Neural cell (in vitro differentiated cells): Measurements from ENCODE around the gene PRDM11. TPM values are rescaled to one million over a fixed set of nuclear protein-coding genes. Genes with fewer than 3 reads are reported as not detected.

Experiments used
- H2AFZ ChIP-seq: fragments of 200-600, 300-800 bp; sonication (generic), shearing (Covaris generic); 2 replicates; pipeline ENCODE4 v1.6.0; 2014; ENCODE audit warnings: low read depth, mild to moderate bottlenecking, antibody characterized with exemption, low read length, moderate library complexity
- H3F3A ChIP-seq: fragments of 200-600 bp; shearing (Covaris generic); 2 replicates; pipeline ENCODE4 v1.6.1; 2016; ENCODE audit warnings: mild to moderate bottlenecking, moderate library complexity, mixed read lengths, antibody characterized with exemption, low read length; ENCODE audit not compliant: insufficient read depth, poor library complexity, severe bottlenecking
- H3K27ac ChIP-seq: fragments of 200-600, 300-800 bp; sonication (generic), shearing (Covaris generic); 2 replicates; pipeline ENCODE4 v1.5.1; 2014; ENCODE audit warnings: mild to moderate bottlenecking, low read length, moderate library complexity
- H3K27me3 ChIP-seq: fragments of 300-800, 200-600 bp; sonication (generic), shearing (Covaris generic); 2 replicates; pipeline ENCODE4 v1.6.0; 2014; ENCODE audit warnings: mild to moderate bottlenecking, low read depth, low read length, moderate library complexity; ENCODE audit not compliant: insufficient read depth
- H3K36me3 ChIP-seq: fragments of 300-800, 200-600 bp; sonication (generic), shearing (Covaris generic); 2 replicates; pipeline ENCODE4 v1.5.1; 2014; ENCODE audit warnings: mild to moderate bottlenecking, antibody characterized with exemption, low read length, moderate library complexity; ENCODE audit not compliant: insufficient read depth
- H3K4me2 ChIP-seq: fragments of 300-800, 200-600 bp; sonication (generic), shearing (Covaris generic); 2 replicates; pipeline ENCODE4 v1.6.0; 2014; ENCODE audit warnings: mild to moderate bottlenecking, low read length
- H3K4me3 ChIP-seq: fragments of 300-800, 200-600 bp; sonication (generic), shearing (Covaris generic); 2 replicates; pipeline ENCODE4 v1.5.1; 2014; ENCODE audit warnings: mild to moderate bottlenecking, low read length, moderate library complexity
- H3K79me2 ChIP-seq: fragments of 200-600 bp; shearing (Covaris generic); replicated peaks from 2 replicates; pipeline ENCODE4 v1.6.0; 2014; ENCODE audit warnings: mild to moderate bottlenecking, low read length, moderate library complexity; ENCODE audit not compliant: insufficient read depth
- H3K9ac ChIP-seq: fragments of 300-800, 200-600 bp; sonication (generic), shearing (Covaris generic); 2 replicates; pipeline ENCODE4 v1.6.1; 2016; ENCODE audit warnings: mild to moderate bottlenecking, low read length, mixed read lengths
- H3K9me2 ChIP-seq: fragments of 200-600 bp; shearing (Covaris generic); 2 replicates; pipeline ENCODE4 v1.6.1; 2016; ENCODE audit warnings: mild to moderate bottlenecking, low read length, mixed read lengths; ENCODE audit not compliant: insufficient read depth
- H3K9me3 ChIP-seq: fragments of 200-600, 300-800 bp; sonication (generic), shearing (Covaris generic); 2 replicates; pipeline ENCODE4 v1.6.1; 2016; ENCODE audit warnings: mild to moderate bottlenecking, mixed run types, low read length, moderate library complexity, mixed read lengths
- H4K20me1 ChIP-seq: fragments of 200-600 bp; shearing (Covaris generic); 2 replicates; pipeline ENCODE4 v1.6.1; 2016; ENCODE audit warnings: mild to moderate bottlenecking, mixed run types; ENCODE audit not compliant: insufficient read depth
- EP300 ChIP-seq: fragments of 450-650 bp; conservative IDR thresholded peaks from 2 replicates; pipeline ENCODE4 v1.6.1; 2014; ENCODE audit warnings: antibody characterized with exemption, mild to moderate bottlenecking, moderate library complexity; ENCODE audit not compliant: poor library complexity, severe bottlenecking
- EZH2 ChIP-seq: fragments of 200-600, 300-800 bp; shearing (Covaris generic), sonication (generic); IDR thresholded peaks from 2 replicates; pipeline ENCODE4 v1.6.1; 2014; ENCODE audit warnings: antibody characterized with exemption, low read length, borderline replicate concordance, mild to moderate bottlenecking; ENCODE audit not compliant: insufficient read depth, poor library complexity, severe bottlenecking
- MXI1 ChIP-seq: fragments of 450-650 bp; conservative IDR thresholded peaks from 2 replicates; pipeline ENCODE4 v1.6.1; 2014; ENCODE audit warnings: antibody characterized with exemption, mild to moderate bottlenecking; ENCODE audit not compliant: poor library complexity, severe bottlenecking
- POLR2AphosphoS5 ChIP-seq: IDR thresholded peaks from 2 replicates; pipeline ENCODE4 v1.6.1; 2012
- RAD21 ChIP-seq: fragments of 450-650 bp; conservative IDR thresholded peaks from 2 replicates; pipeline ENCODE4 v1.6.1; 2014; ENCODE audit warnings: antibody characterized with exemption, mild to moderate bottlenecking, moderate library complexity
- REST ChIP-seq: IDR thresholded peaks from 2 replicates; pipeline ENCODE4 v1.6.1; 2012; ENCODE audit warnings: borderline replicate concordance
- SMC3 ChIP-seq: fragments of 450-650 bp; conservative IDR thresholded peaks from 2 replicates; pipeline ENCODE4 v1.6.1; 2014; ENCODE audit warnings: antibody characterized with exemption, mild to moderate bottlenecking, moderate library complexity; ENCODE audit not compliant: poor library complexity
- TAF1 ChIP-seq: IDR thresholded peaks from 2 replicates; pipeline ENCODE4 v1.6.1; 2012; ENCODE audit warnings: low read depth
- polyA plus RNA-seq: library from polyadenylated mRNA; depleted of rRNA; stranded (reverse); fragments of >200 nt; gene quantifications from 2 replicates; pipeline ENCODE4 v1.2.3, GENCODE V29; 2014
- TF ChIP-seq, protein P1 (sequence below): fragments of 450-650 bp; IDR thresholded peaks from 2 replicates; pipeline ENCODE4 v1.5.1; 2014; ENCODE audit warnings: antibody characterized with exemption, mild to moderate bottlenecking, moderate library complexity; ENCODE audit not compliant: poor library complexity, severe bottlenecking

The PRDM11 gene
- polyA plus RNA-seq, 1 donor from 2014 or later: 2.0 TPM

DNA sequence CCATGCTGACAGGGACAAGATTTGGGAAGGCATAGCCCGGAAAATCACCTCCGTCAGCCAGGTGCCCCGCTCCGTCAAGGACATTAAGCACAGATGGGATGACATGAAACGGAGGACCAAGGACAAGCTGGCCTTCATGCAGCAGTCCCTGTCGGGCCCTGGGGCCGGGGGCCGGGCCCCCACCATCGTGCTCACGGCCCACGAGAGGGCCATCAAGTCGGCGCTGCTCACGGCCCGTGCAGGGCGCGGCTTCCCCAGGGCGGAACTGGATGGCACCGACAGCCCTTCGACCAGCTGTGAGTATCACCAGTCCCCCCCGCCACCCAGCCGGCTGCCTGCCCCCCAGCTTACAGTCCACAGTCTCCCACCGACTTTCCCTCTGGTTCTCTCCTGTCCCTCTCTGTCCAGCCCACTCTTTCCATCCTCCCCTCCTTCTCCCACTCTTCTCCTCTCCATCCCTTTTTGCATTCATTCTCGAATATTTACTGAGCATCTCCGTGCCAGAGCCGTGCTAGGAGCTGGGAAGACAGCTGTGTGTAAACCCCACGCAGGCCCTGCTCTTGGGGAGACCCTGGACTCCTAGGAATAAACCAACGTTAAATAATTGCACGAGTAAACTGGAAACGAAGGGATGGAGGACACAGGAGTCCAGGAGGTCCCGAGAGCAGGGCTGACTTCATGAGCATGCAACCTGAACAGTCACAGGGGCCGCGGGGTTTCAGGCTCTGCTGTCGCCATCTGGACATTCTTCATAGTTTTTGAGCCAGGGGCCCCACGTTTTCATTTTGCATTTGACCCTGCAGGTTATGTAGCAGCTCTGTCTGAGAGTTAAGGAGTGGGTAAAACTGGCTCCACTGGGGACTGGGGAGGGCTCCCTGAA lies 62.8 kb downstream of the PRDM11 start:
- peak overlapping the region; percentile 50 for H3K4me3 ChIP-seq
- H3F3A ChIP-seq: no peaks in the 10 kb centered on the region
- no peaks in the 10 kb centered on the region for H3K79me2 ChIP-seq
- no peaks in the 10 kb centered on the region for H3K36me3 ChIP-seq
- TF ChIP-seq EP300 (no peak), POLR2AphosphoS5 (no peak), REST (no peak), SMC3 (no peak), RAD21 (no peak), EZH2 (no peak)
- TF ChIP-seq, protein P1, sequence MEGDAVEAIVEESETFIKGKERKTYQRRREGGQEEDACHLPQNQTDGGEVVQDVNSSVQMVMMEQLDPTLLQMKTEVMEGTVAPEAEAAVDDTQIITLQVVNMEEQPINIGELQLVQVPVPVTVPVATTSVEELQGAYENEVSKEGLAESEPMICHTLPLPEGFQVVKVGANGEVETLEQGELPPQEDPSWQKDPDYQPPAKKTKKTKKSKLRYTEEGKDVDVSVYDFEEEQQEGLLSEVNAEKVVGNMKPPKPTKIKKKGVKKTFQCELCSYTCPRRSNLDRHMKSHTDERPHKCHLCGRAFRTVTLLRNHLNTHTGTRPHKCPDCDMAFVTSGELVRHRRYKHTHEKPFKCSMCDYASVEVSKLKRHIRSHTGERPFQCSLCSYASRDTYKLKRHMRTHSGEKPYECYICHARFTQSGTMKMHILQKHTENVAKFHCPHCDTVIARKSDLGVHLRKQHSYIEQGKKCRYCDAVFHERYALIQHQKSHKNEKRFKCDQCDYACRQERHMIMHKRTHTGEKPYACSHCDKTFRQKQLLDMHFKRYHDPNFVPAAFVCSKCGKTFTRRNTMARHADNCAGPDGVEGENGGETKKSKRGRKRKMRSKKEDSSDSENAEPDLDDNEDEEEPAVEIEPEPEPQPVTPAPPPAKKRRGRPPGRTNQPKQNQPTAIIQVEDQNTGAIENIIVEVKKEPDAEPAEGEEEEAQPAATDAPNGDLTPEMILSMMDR: no peak
- H4K20me1 ChIP-seq: no peaks in the 10 kb centered on the region
- H3K27me3 ChIP-seq: no peaks in the 10 kb centered on the region
- H3K9me3 ChIP-seq: no peaks in the 10 kb centered on the region
- H3K9me2 ChIP-seq: no peaks in the 10 kb centered on the region
- H3K27ac ChIP-seq: peak overlapping the region; percentile 22
- peak overlapping the region; percentile 56 for H3K9ac ChIP-seq
- no peak overlapping the region for H3K4me2 ChIP-seq
- H2AFZ ChIP-seq: peak overlapping the region; percentile 40

DNA sequence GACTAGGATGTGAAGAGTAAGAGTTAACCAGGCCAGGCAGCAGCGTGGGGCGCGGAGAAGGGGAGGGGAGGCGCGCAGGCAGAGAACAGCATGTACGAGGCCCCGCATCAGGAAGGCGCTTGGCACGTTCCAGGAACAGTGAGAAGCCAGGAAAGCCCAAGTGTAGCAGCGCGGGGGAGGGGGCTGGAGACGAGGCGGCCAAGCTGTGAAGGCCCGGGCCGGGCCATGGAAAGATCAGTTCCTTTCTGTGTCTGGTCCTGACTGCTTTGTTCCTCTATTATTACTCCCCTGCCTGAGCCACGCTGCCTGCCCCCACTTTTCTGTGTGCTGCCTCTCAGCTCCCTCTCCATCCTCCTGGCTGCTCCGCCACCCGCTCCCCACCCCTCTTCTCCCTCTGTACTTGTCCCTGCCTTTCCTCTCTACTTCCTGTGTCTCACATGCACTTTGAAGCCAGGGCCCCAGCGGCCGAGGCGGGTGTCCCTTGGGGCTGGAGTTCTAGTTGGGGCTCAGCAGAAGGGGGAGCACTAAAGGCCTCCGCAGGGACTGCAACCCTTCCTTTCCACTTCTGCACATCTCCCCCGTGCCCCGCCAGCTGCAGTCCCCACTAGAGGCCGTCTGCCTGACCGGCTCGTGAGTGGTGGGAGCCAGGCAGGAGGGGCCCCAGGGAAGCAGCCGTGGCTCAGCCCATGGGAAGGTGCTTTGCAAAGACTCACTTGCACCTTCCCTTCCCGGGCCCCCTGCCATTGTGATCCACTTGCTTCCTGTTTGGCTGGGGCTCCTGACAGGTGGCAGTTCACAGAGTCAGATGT lies 63.7 kb downstream of the PRDM11 start:
- H3K36me3 ChIP-seq: no peaks in the 10 kb centered on the region
- H3K4me2 ChIP-seq: no peak overlapping the region
- peak overlapping the region; percentile 40 for H2AFZ ChIP-seq
- H3K4me3 ChIP-seq: peak overlapping the region; percentile 50
- peak overlapping the region; percentile 56 for H3K9ac ChIP-seq
- no peaks in the 10 kb centered on the region for H3K79me2 ChIP-seq
- H3K9me3 ChIP-seq: no peaks in the 10 kb centered on the region
- peak overlapping the region; percentile 22 for H3K27ac ChIP-seq
- H4K20me1 ChIP-seq: no peaks in the 10 kb centered on the region
- H3K27me3 ChIP-seq: no peaks in the 10 kb centered on the region
- no peaks in the 10 kb centered on the region for H3F3A ChIP-seq
- no peak for TF ChIP-seq SMC3
- peak; percentile 37 for TF ChIP-seq POLR2AphosphoS5
- peak; percentile 43 for TF ChIP-seq MXI1
- TF ChIP-seq, protein P1: no peak
- peak; percentile 32 for TF ChIP-seq EP300
- no peak for TF ChIP-seq EZH2
- TF ChIP-seq REST: no peak
- no peak for TF ChIP-seq TAF1
- TF ChIP-seq RAD21: no peak
- H3K9me2 ChIP-seq: no peaks in the 10 kb centered on the region
